Activated B cell treated with CpG ODN at 0.5 μM for 24 hours (primary cell): ENCODE measurements around the gene RPL13. TPM values are rescaled to one million over a fixed set of nuclear protein-coding genes. Genes with fewer than 3 reads are reported as not detected.

Experiments used
- ATAC-seq: fragments of 200-7000 bp; cut with Tn5 transposase; one replicate; pipeline ENCODE4 v1.10.0; 2021; ENCODE audit warnings: low read depth, mild to moderate bottlenecking, moderate library complexity
- CTCF ChIA-PET: fragments of 350-600 bp; sonication (Branson Sonifier 250); formaldehyde crosslinking; loops from one replicate; lab custom pipeline; 2021; ENCODE audit warnings: antibody characterized with exemption; lab: Charles Lee
- POLR2A ChIA-PET: fragments of 350-600 bp; sonication (Branson Sonifier 250); formaldehyde crosslinking; loops from one replicate; lab custom pipeline; 2021; ENCODE audit warnings: antibody characterized with exemption; lab: Charles Lee
- DNase-seq: peaks from one replicate; pipeline ENCODE4 v3.0.0; 2022
- H3K27ac Mint-ChIP-seq: one replicate; pipeline ENCODE4 v1.8.0; 2020; ENCODE audit warnings: mixed read lengths
- H3K27me3 Mint-ChIP-seq: one replicate; pipeline ENCODE4 v1.8.0; 2021; ENCODE audit warnings: mixed read lengths
- H3K36me3 Mint-ChIP-seq: one replicate; pipeline ENCODE4 v1.8.0; 2021; ENCODE audit warnings: low read depth, mixed read lengths
- H3K4me1 Mint-ChIP-seq: one replicate; pipeline ENCODE4 v1.8.0; 2021; ENCODE audit warnings: mixed read lengths
- H3K4me3 Mint-ChIP-seq: one replicate; pipeline ENCODE4 v1.8.0; 2020; ENCODE audit warnings: mild to moderate bottlenecking, mixed read lengths
- H3K9me3 Mint-ChIP-seq: one replicate; pipeline ENCODE4 v1.8.0; 2020; ENCODE audit warnings: mixed read lengths
- CTCF ChIP-seq: fragments of 200-600 bp; IDR thresholded peaks from one replicate; pipeline ENCODE4 v1.8.0; 2022; ENCODE audit warnings: antibody characterized with exemption, mild to moderate bottlenecking
- intact Hi-C: fragments of 100-400 bp; cut with micrococcal nuclease; formaldehyde crosslinking; loops from one replicate; pipeline ENCODE4 v1.15.1; 2024
- total RNA-seq: library from RNA; stranded (reverse); gene quantifications from 2 replicates; pipeline ENCODE4 v1.2.3, GENCODE V29; 2022

The RPL13 gene
- total RNA-seq, 1 donor from 2014 or later: 3,566 TPM

GRCh38 chr16:89613954-89614459 lies 53.5 kb downstream of the RPL13 start:
- Mint-ChIP-seq H3K27me3 (peaks cover 3% of the 10 kb centered on the region), H3K9me3 (no peaks in the 10 kb centered on the region), H3K4me3 (no peak overlapping the region), H3K27ac (no peak overlapping the region), H3K36me3 (no peaks in the 10 kb centered on the region), H3K4me1 (peaks cover 12% of the 10 kb centered on the region)
- POLR2A ChIA-PET: no interaction called here
- CTCF ChIA-PET: interaction anchor here (1.7 to 2.3 kb wide), 2 partner anchors 28 to 247 kb away, joined by 3 to 14 read pairs; no protein-coding TSS in a partner anchor
- intact Hi-C loops: loop anchor here (2.0 kb wide), 1 partner anchor 247 kb away; no protein-coding TSS in a partner anchor
- ATAC-seq: no peak
- no peak for TF ChIP-seq CTCF
- no peak for DNase-seq

Other genes with a start within 250 kb of the RPL13 start
- gene ANKRD11, start 70.1 kb upstream of the RPL13 start, total RNA-seq: 216 and 243 TPM in 2 replicates
- gene SPG7, start 52.3 kb upstream of the RPL13 start, total RNA-seq: 84.7 and 102 TPM in 2 replicates
- 2.0 and 2.7 TPM in 2 replicates for gene CPNE7, start 15.1 kb downstream of the RPL13 start, total RNA-seq
- gene DPEP1, start 53.0 kb downstream of the RPL13 start, total RNA-seq: not detected in 2 replicates
- gene CHMP1A, start 97.0 kb downstream of the RPL13 start, total RNA-seq: 89.8 and 98.7 TPM in 2 replicates
- 8.5 TPM in 2 replicates for gene SPATA33, start 97.2 kb downstream of the RPL13 start, total RNA-seq
- gene CDK10, start 126.0 kb downstream of the RPL13 start, total RNA-seq: 67.9 and 76.1 TPM in 2 replicates
- gene SPATA2L, start 141.0 kb downstream of the RPL13 start, total RNA-seq: 6.9 and 7.0 TPM in 2 replicates
- 6.6 and 7.4 TPM in 2 replicates for gene VPS9D1, start 160.2 kb downstream of the RPL13 start, total RNA-seq
- 43.8 and 52.0 TPM in 2 replicates for gene ZNF276, start 160.9 kb downstream of the RPL13 start, total RNA-seq